Stimulated activated naive CD8-positive, alpha-beta T cell treated with anti-CD3 and anti-CD28 coated beads, Interleukin-15, Interleukin-2, amounts not matched to agents 100 U/mL and 50 U/mL, for 24 hours (primary cell): ENCODE data around the gene RPL35.

Source experiments
- ATAC-seq: fragments of 150-1000 bp; cut with Tn5 transposase; one replicate; pipeline ENCODE4 v1.10.0; 2021
- DNase-seq: peaks from one replicate; pipeline ENCODE4 v3.0.0; 2021

Gene RPL35

GRCh38 chr9:124875501-124875900, 13.7 kb upstream of the RPL35 start:
- ATAC-seq, result no peak
- no peak for DNase-seq

- no peak for ATAC-seq
Observed at GRCh38 chr9:124873664-124874063, 11.9 kb upstream of the RPL35 start.

GRCh38 chr9:124871156-124871561, 9.4 kb upstream of the RPL35 start:
- ATAC-seq (no peak), DNase-seq (no peak)

More at GRCh38 chr9:124873664-124874063, 11.9 kb upstream of the RPL35 start:
- DNase-seq, result no peak

- DNase-seq (no peak), ATAC-seq (no peak)
Observed at GRCh38 chr9:124870723-124871122, 9.0 kb upstream of the RPL35 start.

GRCh38 chr9:124869986-124870560, 8.3 kb upstream of the RPL35 start:
- DNase-seq (peak; percentile 89), ATAC-seq (peak; percentile 63)

GRCh38 chr9:124869466-124869985, 7.8 kb upstream of the RPL35 start:
- peak; percentile 54 for DNase-seq
- no peak for ATAC-seq

GRCh38 chr9:124868511-124869465, 7.0 kb upstream of the RPL35 start:
- ATAC-seq (peak; percentile 81), DNase-seq (peak; percentile 95)

- ATAC-seq, result no peak
- DNase-seq, result no peak
Observed at GRCh38 chr9:124863371-124863871, 1.7 kb upstream of the RPL35 start.

- ATAC-seq (no peak), DNase-seq (no peak)
Observed at GRCh38 chr9:124860582-124861341, 995 bp downstream of the RPL35 start.

GRCh38 chr9:124859803-124860581, 1.8 kb downstream of the RPL35 start:
- ATAC-seq, result no peak

GRCh38 chr9:124858330-124859046, 3.3 kb downstream of the RPL35 start:
- no peak for DNase-seq
- ATAC-seq, result no peak

More at GRCh38 chr9:124859803-124860581, 1.8 kb downstream of the RPL35 start:
- no peak for DNase-seq

- no peak for DNase-seq
- ATAC-seq, result no peak
Observed at GRCh38 chr9:124857533-124858162, 4.1 kb downstream of the RPL35 start.

GRCh38 chr9:124855944-124856765, 5.6 kb downstream of the RPL35 start:
- ATAC-seq (peak; percentile 16), DNase-seq (peak; percentile 49)

- ATAC-seq, result no peak
- DNase-seq, result no peak
Observed at GRCh38 chr9:124855566-124855943, 6.2 kb downstream of the RPL35 start.

GRCh38 chr9:124854822-124855221, 6.9 kb downstream of the RPL35 start:
- ATAC-seq (no peak), DNase-seq (no peak)

- ATAC-seq (no peak), DNase-seq (no peak)
Observed at GRCh38 chr9:124854161-124854560, 7.6 kb downstream of the RPL35 start.

GRCh38 chr9:124853605-124854143, 8.1 kb downstream of the RPL35 start:
- ATAC-seq, result no peak
- DNase-seq, result no peak

GRCh38 chr9:124852829-124853531, 8.8 kb downstream of the RPL35 start, which contains the start of gene WDR38:
Gene WDR38, plus strand, starts transcription at chr9:124853460. Its CDS starts 72 bp downstream, at chr9:124853532.
- DNase-seq (peak; percentile 86), ATAC-seq (peak; percentile 85)
